ENCODE measurements around the gene TBC1D26. TPM values are rescaled to one million over a fixed set of nuclear protein-coding genes. Genes with fewer than 3 reads are reported as not detected.
"Not testable (repeated sequence)": the region's sequence is repeated elsewhere in the genome, so short reads cannot be mapped to it uniquely, and the experiment has no call there.

The TBC1D26 gene
- total RNA-seq, 2 donors from 2014 or later: 3.4 to 5.3 TPM

GRCh38 chr17:15733174-15733789 lies 1.2 kb downstream of the TBC1D26 start:
- 92% methylated on average over 5 of the region's 10 CpGs; no CpG with 5 or more reads in 1 of the 2 experiments for WGBS, 2 experiments (ENCODE audit: insufficient coverage in 1 of 2, insufficient read length in 1 of 2)
- H3K4me3 ChIP-seq (ENCODE audit: low read length); H3K9me3 ChIP-seq (ENCODE audit: control insufficient read depth, low read length); H3K27ac ChIP-seq (ENCODE audit: low read depth, low read length); H3K9ac ChIP-seq (ENCODE audit: extremely low read depth, low read length, poor library complexity, severe bottlenecking); DNase-seq; H3K4me1 Mint-ChIP-seq; H3K4me1 ChIP-seq (ENCODE audit: control insufficient read depth, insufficient read depth, low read length); H3K27me3 Mint-ChIP-seq (ENCODE audit: insufficient read depth); H3K27me3 ChIP-seq (ENCODE audit: control insufficient read depth, insufficient read depth, low read length, poor library complexity, severe bottlenecking); H3K36me3 Mint-ChIP-seq (ENCODE audit: low read depth); H3K36me3 ChIP-seq (ENCODE audit: control insufficient read depth, insufficient read depth, low read length); H3K4me3 Mint-ChIP-seq; H3K27ac Mint-ChIP-seq; H3K9me3 Mint-ChIP-seq: not testable (repeated sequence)

- H3K9me3 Mint-ChIP-seq; H3K27ac Mint-ChIP-seq; H3K4me1 ChIP-seq (ENCODE audit: control insufficient read depth, insufficient read depth, low read length); H3K9ac ChIP-seq (ENCODE audit: extremely low read depth, low read length, poor library complexity, severe bottlenecking); H3K9me3 ChIP-seq (ENCODE audit: control insufficient read depth, low read length); H3K4me3 Mint-ChIP-seq; H3K4me3 ChIP-seq (ENCODE audit: low read length); H3K36me3 ChIP-seq (ENCODE audit: control insufficient read depth, insufficient read depth, low read length); DNase-seq; H3K27me3 Mint-ChIP-seq (ENCODE audit: insufficient read depth); H3K36me3 Mint-ChIP-seq (ENCODE audit: low read depth); H3K4me1 Mint-ChIP-seq; H3K27ac ChIP-seq (ENCODE audit: low read depth, low read length); H3K27me3 ChIP-seq (ENCODE audit: control insufficient read depth, insufficient read depth, low read length, poor library complexity, severe bottlenecking): not testable (repeated sequence)
- 86% methylated on average over 3 of the region's 5 CpGs; no CpG with 5 or more reads in 1 of the 2 experiments for WGBS, 2 experiments (ENCODE audit: insufficient coverage in 1 of 2, insufficient read length in 1 of 2)
Observed at GRCh38 chr17:15736578-15736977, 4.5 kb downstream of the TBC1D26 start.

- DNase-seq: no peak
Observed at GRCh38 chr17:15738066-15738465, 6.0 kb downstream of the TBC1D26 start.

DNA sequence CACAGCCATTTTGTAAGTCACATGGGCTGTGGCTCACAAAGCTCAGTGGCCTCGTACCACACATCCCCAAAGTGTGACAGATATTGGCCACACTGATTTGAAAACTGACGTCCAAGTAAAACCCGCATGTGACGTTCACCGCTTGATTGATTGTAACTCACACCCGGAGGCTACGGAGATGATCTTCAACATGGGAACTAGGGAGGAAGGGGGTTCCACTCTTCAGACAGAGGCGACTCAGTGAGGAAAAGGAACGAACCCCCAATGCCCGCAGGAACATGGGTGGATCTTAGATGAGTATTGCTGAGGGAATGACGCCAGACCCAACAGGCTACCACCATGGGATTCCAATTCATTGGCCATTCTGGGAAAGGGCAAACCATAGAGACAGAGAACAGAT lies 7.2 kb downstream of the TBC1D26 start:
- not testable (repeated sequence) for H3K4me1 ChIP-seq (ENCODE audit: control insufficient read depth, insufficient read depth, low read length); DNase-seq; H3K27ac Mint-ChIP-seq; H3K9me3 ChIP-seq (ENCODE audit: control insufficient read depth, low read length); H3K27me3 Mint-ChIP-seq (ENCODE audit: insufficient read depth); H3K9me3 Mint-ChIP-seq; H3K36me3 ChIP-seq (ENCODE audit: control insufficient read depth, insufficient read depth, low read length); H3K4me3 ChIP-seq (ENCODE audit: low read length); H3K4me1 Mint-ChIP-seq; H3K27ac ChIP-seq (ENCODE audit: low read depth, low read length); H3K36me3 Mint-ChIP-seq (ENCODE audit: low read depth); H3K9ac ChIP-seq (ENCODE audit: extremely low read depth, low read length, poor library complexity, severe bottlenecking); H3K4me3 Mint-ChIP-seq; H3K27me3 ChIP-seq (ENCODE audit: control insufficient read depth, insufficient read depth, low read length, poor library complexity, severe bottlenecking)
- 87 to 98% methylated on average over 6 to 9 of the region's 11 CpGs for WGBS, 2 experiments (ENCODE audit: insufficient coverage in 1 of 2, insufficient read length in 1 of 2)

More at GRCh38 chr17:15738066-15738465, 6.0 kb downstream of the TBC1D26 start:
- Histone ChIP-seq H3K4me1 (ENCODE audit: control insufficient read depth, insufficient read depth, low read length) (no peaks in the 10 kb centered on the region), H3K27me3 (ENCODE audit: control insufficient read depth, insufficient read depth, low read length, poor library complexity, severe bottlenecking) (no peaks in the 10 kb centered on the region), H3K27ac (ENCODE audit: low read depth, low read length) (no peak overlapping the region), H3K9ac (ENCODE audit: extremely low read depth, low read length, poor library complexity, severe bottlenecking) (no peak overlapping the region), H3K9me3 (ENCODE audit: control insufficient read depth, low read length) (no peaks in the 10 kb centered on the region), H3K36me3 (ENCODE audit: control insufficient read depth, insufficient read depth, low read length) (no peaks in the 10 kb centered on the region), H3K4me3 (ENCODE audit: low read length) (no peak overlapping the region)
- H3K27ac Mint-ChIP-seq: no peak overlapping the region
- no peaks in the 10 kb centered on the region for H3K36me3 Mint-ChIP-seq (ENCODE audit: low read depth)
- H3K27me3 Mint-ChIP-seq (ENCODE audit: insufficient read depth): peaks cover 3% of the 10 kb centered on the region
- no peaks in the 10 kb centered on the region for H3K4me1 Mint-ChIP-seq
- H3K4me3 Mint-ChIP-seq: no peak overlapping the region
- H3K9me3 Mint-ChIP-seq: no peaks in the 10 kb centered on the region
- no peak for TF ChIP-seq CTCF (conservative IDR thresholded peaks at IDR 0.05)
- WGBS, 2 experiments (ENCODE audit: insufficient coverage in 1 of 2, insufficient read length in 1 of 2): 90 to 97% methylated on average over 3 to 10 of the region's 10 CpGs
